Osteocyte (in vitro differentiated cells): ENCODE measurements around the gene WNT3A. TPM values are rescaled to one million over a fixed set of nuclear protein-coding genes. Genes with fewer than 3 reads are reported as not detected.

Experiments used
- DNase-seq: peaks from one replicate; pipeline ENCODE4 v3.0.0; 2021; ENCODE audit warnings: mixed read lengths; ENCODE audit not compliant: unreplicated experiment; ENCODE audit errors: extremely low spot score
- H3K27ac Mint-ChIP-seq: one replicate; pipeline ENCODE4 v1.8.0; 2021; ENCODE audit warnings: mild to moderate bottlenecking, mixed read lengths; ENCODE audit not compliant: unreplicated experiment
- H3K27me3 Mint-ChIP-seq: one replicate; pipeline ENCODE4 v1.8.0; 2021; ENCODE audit warnings: mixed read lengths; ENCODE audit not compliant: unreplicated experiment
- H3K36me3 Mint-ChIP-seq: one replicate; pipeline ENCODE4 v1.8.0; 2021; ENCODE audit warnings: mixed read lengths; ENCODE audit not compliant: unreplicated experiment
- H3K4me1 Mint-ChIP-seq: one replicate; pipeline ENCODE4 v1.8.0; 2021; ENCODE audit warnings: mixed read lengths; ENCODE audit not compliant: unreplicated experiment
- H3K4me3 Mint-ChIP-seq: one replicate; pipeline ENCODE4 v1.8.0; 2021; ENCODE audit warnings: mild to moderate bottlenecking, moderate library complexity, mixed read lengths; ENCODE audit not compliant: unreplicated experiment
- H3K9me3 Mint-ChIP-seq: one replicate; pipeline ENCODE4 v1.8.0; 2021; ENCODE audit warnings: mixed read lengths; ENCODE audit not compliant: unreplicated experiment
- CTCF ChIP-seq: fragments of 200-600 bp; sonication (generic); IDR thresholded peaks from 2 replicates; pipeline ENCODE4 v1.5.0; 2021; ENCODE audit warnings: antibody characterized with exemption, mild to moderate bottlenecking, moderate library complexity
- total RNA-seq: library from RNA; stranded (reverse); gene quantifications from 2 replicates; pipeline ENCODE4 v1.2.1, GENCODE V29; 2021

WNT3A gene
- total RNA-seq, 1 donor from 2014 or later, result not detected

- Mint-ChIP-seq H3K4me1 (no peaks in the 10 kb centered on the region), H3K36me3 (no peaks in the 10 kb centered on the region), H3K27ac (no peak overlapping the region), H3K27me3 (peaks cover 40% of the 10 kb centered on the region), H3K9me3 (peaks cover 15% of the 10 kb centered on the region), H3K4me3 (no peak overlapping the region)
- no peak for TF ChIP-seq CTCF
- no peak for DNase-seq
Measured at GRCh38 chr1:227987181-227987580, 19.6 kb upstream of the WNT3A start.

- TF ChIP-seq CTCF, result no peak
- H3K4me3 Mint-ChIP-seq, result no peak overlapping the region
- DNase-seq, result peak; percentile 75
- H3K9me3 Mint-ChIP-seq, result peaks cover 37% of the 10 kb centered on the region
- H3K36me3 Mint-ChIP-seq, result no peaks in the 10 kb centered on the region
- no peak overlapping the region for H3K27ac Mint-ChIP-seq
- H3K4me1 Mint-ChIP-seq, result no peaks in the 10 kb centered on the region
- H3K27me3 Mint-ChIP-seq, result peaks cover 22% of the 10 kb centered on the region
Measured at GRCh38 chr1:227994632-227995300, 12.0 kb upstream of the WNT3A start.

GRCh38 chr1:227996187-227996950, 10.4 kb upstream of the WNT3A start:
- no peaks in the 10 kb centered on the region for H3K4me1 Mint-ChIP-seq
- peaks cover 27% of the 10 kb centered on the region for H3K27me3 Mint-ChIP-seq
- H3K36me3 Mint-ChIP-seq, result no peaks in the 10 kb centered on the region
- TF ChIP-seq CTCF, result no peak
- no peak overlapping the region for H3K4me3 Mint-ChIP-seq
- peaks cover 28% of the 10 kb centered on the region for H3K9me3 Mint-ChIP-seq
- DNase-seq, result peak; percentile 32
- no peak overlapping the region for H3K27ac Mint-ChIP-seq

- Mint-ChIP-seq H3K27ac (no peak overlapping the region), H3K9me3 (peaks cover 22% of the 10 kb centered on the region), H3K4me1 (no peaks in the 10 kb centered on the region), H3K27me3 (peaks cover 40% of the 10 kb centered on the region), H3K4me3 (no peak overlapping the region), H3K36me3 (no peaks in the 10 kb centered on the region)
- DNase-seq, result peak; percentile 64
- TF ChIP-seq CTCF, result no peak
Measured at GRCh38 chr1:227998374-227999055, 8.3 kb upstream of the WNT3A start.
